ENCODE results near the gene GSTM3.

GRCh38 chr1:109786531-109787021 lies 45.7 kb upstream of the GSTM3 start:
- TF ChIP-seq CTCF (IDR thresholded peaks at IDR 0.05 in 2 of 3, conservative IDR thresholded peaks at IDR 0.05 in 1 of 3; ENCODE audit: insufficient read depth in 2 of 3, low read depth in 1 of 3, low read length in 3 of 3) (no peak), STAG1 (CRISPR knock-in tag; IDR thresholded peaks at IDR 0.05; ENCODE audit: borderline replicate concordance) (no peak), CCAR2 (IDR thresholded peaks at IDR 0.05; ENCODE audit: low read depth, low read length) (no peak), KAT2B (IDR thresholded peaks at IDR 0.05; ENCODE audit: low read depth, low read length) (no peak), FOXP1 (CRISPR knock-in tag; IDR thresholded peaks at IDR 0.05) (no peak)
